Stimulated activated memory B cell treated with anti-CD40 and anti-IgM and Interleukin-4, amounts not matched to agents 10 μg/mL and 1 μg/mL and 100 μg/mL, for 72 hours (primary cell): ENCODE data around the gene AP1G2.
A peak's percentile ranks its signal among the peaks of the same experiment; 100 is the strongest.

Experiments used
- ATAC-seq: fragments of 150-1000 bp; cut with Tn5 transposase; 2 replicates; pipeline ENCODE4 v1.10.0; 2021
- H3K27ac Mint-ChIP-seq: one replicate; pipeline ENCODE4 v1.8.0; 2022; ENCODE audit warnings: mild to moderate bottlenecking, mixed read lengths
- H3K27me3 Mint-ChIP-seq: one replicate; pipeline ENCODE4 v1.8.0; 2022; ENCODE audit warnings: mixed read lengths
- H3K36me3 Mint-ChIP-seq: one replicate; pipeline ENCODE4 v1.8.0; 2022; ENCODE audit warnings: mixed read lengths
- H3K4me1 Mint-ChIP-seq: one replicate; pipeline ENCODE4 v1.8.0; 2022; ENCODE audit warnings: mixed read lengths
- H3K4me3 Mint-ChIP-seq: one replicate; pipeline ENCODE4 v1.8.0; 2022; ENCODE audit warnings: mild to moderate bottlenecking, moderate library complexity, mixed read lengths
- H3K9me3 Mint-ChIP-seq: one replicate; pipeline ENCODE4 v1.8.0; 2022; ENCODE audit warnings: mixed read lengths

The AP1G2 gene

DNA sequence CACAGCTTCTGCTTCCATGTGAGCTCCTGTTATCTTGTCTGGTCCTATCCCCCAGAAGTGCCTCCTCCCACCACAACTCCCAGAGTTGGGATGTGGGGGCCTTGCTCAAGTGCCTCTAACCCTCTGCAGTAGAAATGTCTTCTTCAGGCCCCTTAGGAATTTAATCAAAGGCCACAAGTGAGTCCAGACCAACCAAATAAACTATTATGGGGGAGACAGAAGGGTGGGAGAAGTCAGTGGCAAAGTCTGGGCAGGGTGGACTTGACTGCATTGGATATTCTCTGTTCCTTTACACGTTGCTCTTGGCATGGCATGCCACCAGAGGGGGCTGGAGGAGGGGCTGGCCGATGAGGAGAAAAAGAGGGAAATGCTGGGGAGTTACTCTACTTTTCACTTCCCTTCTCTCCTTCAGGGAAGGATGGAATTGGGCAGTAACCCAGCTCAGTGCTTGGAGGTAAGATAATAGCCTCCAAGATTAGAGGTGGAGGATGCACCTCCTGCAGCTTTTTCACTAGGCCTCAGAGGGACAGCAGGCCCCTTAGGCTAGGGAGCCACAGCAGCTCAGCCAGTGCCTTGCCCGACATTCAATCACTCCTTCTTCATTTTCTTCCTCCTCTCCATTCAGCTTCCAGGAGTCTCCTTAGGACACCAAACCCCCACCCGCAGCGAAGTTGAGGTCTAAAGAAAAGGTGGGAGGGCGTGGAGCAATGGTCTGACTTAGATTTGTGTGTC, 1.2 kb upstream of the AP1G2 start:
- H3K27me3 Mint-ChIP-seq: peaks cover 21% of the 10 kb centered on the region
- peaks cover 17% of the 10 kb centered on the region for H3K36me3 Mint-ChIP-seq
- no peak for ATAC-seq
- peaks cover 33% of the 10 kb centered on the region for H3K4me1 Mint-ChIP-seq
- H3K4me3 Mint-ChIP-seq: peak overlapping the region; percentile 100
- H3K27ac Mint-ChIP-seq: peak overlapping the region; percentile 92
- H3K9me3 Mint-ChIP-seq: no peaks in the 10 kb centered on the region

DNA sequence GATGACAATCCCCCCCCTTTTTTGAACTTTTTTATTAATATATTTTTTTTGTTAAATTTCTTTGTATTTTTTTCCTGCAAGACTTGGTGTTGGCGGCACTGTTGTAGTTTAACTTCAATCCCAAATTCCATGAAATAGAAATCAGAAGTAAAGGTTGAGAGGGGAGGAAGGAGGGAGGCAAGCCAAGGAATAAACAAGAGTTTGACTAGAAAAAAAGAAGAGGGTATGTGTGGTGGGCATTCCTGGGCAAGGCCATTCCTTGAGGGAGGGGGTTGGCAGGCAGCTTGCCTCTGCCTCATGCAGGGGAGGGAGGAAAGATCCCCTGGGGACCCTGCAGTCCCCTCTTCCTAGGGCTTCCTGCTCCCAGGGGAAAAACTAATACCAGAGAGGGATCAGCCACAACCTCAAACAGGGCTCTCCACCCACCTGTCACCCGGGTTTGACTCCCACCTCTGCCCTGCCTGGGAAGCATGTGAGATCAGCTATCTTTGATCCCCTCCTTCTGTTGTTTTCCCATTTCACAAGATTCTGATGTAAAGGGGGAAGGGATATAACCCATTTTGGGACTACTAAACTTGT, 519 bp upstream of the AP1G2 start:
- Mint-ChIP-seq H3K36me3 (peaks cover 21% of the 10 kb centered on the region), H3K4me3 (peak overlapping the region; percentile 100), H3K4me1 (peaks cover 35% of the 10 kb centered on the region)

DNA sequence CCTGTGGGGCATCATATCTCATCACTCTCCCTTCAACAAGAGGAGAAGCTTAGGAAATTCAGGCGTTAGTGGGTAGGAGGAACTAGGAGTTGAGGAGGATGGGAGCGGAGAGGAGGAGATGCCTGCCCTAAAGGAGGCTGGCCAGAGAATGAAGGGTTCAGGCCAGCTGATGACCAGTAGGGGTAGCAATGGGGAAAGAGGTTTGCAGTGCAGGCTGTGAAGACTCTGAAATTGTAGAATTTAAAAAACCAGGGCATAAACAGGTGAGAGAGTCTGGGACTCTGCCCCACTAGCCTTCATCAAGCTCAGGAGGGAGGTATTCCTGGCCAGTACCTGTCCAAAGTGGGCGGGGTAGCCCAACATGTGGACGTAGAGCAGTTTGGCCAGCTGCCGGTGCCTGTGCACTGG, 809 bp downstream of the AP1G2 start:
- Mint-ChIP-seq H3K9me3 (no peaks in the 10 kb centered on the region), H3K36me3 (peaks cover 28% of the 10 kb centered on the region), H3K4me3 (peak overlapping the region; percentile 100), H3K27me3 (peaks cover 6% of the 10 kb centered on the region), H3K4me1 (peaks cover 39% of the 10 kb centered on the region), H3K27ac (peak overlapping the region; percentile 92)
- ATAC-seq: peak; percentile 5

More for the DNA sequence above, 519 bp upstream of the AP1G2 start:
- ATAC-seq: no peak
- peaks cover 20% of the 10 kb centered on the region for H3K27me3 Mint-ChIP-seq
- H3K9me3 Mint-ChIP-seq: no peaks in the 10 kb centered on the region
- H3K27ac Mint-ChIP-seq: peak overlapping the region; percentile 92

DNA sequence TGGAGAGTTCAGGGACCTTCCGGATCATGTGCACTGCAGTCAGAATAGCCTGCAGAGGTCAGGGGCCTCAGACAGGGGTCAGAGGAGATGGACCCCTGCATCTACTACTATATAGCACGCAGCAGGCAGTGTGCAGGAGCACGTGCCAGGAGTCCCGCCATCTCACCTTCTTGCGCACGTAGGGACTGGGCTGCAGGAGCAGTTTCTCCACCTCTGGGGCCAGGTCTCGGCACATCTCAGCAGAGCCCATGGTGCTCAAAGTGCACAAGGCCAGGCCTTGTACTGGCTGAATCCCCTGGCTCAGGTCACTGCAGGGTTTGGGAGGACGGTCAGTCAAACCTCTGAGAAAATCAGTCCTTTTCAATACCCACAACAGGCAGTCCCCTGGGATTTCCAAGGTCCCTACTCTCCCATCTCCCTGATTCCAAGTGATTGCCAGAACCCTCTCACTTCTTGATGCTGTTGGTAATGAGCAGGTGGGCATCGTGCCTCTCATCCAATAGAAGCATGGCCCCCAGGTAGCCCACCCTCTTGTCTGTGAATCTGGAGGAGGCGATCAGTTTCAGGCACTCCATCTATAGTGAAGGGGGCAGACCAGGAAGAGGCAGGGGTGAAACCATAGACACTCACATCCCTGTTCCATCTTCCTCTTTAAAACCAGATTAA, 1.3 kb downstream of the AP1G2 start:
- peaks cover 33% of the 10 kb centered on the region for H3K36me3 Mint-ChIP-seq
- peak overlapping the region; percentile 92 for H3K27ac Mint-ChIP-seq
- no peaks in the 10 kb centered on the region for H3K9me3 Mint-ChIP-seq
- no peak for ATAC-seq
- H3K4me1 Mint-ChIP-seq: peaks cover 39% of the 10 kb centered on the region
- peak overlapping the region; percentile 100 for H3K4me3 Mint-ChIP-seq
- H3K27me3 Mint-ChIP-seq: peaks cover under 1% of the 10 kb centered on the region

DNA sequence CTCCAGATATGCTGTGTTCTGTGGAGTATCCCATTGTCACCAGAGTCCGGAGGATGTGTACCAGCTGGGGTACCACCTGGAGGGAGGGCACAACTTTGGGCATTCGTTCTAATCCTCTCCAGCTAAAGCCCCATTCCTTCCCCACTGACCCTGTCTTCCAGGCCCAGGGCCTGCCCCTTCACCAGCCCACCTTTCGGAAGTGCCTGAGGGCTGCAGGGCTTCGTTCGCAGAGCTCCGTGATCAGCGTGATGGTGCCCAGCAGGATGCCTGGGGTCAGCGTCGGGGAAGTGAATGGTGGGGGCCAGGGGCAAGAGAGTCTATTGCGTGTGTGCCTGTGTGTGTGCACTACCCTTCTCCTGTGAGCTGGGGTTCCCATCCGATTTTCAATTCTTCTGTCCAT, 2.0 kb downstream of the AP1G2 start:
- peaks cover 39% of the 10 kb centered on the region for H3K36me3 Mint-ChIP-seq
- no peaks in the 10 kb centered on the region for H3K27me3 Mint-ChIP-seq
- peaks cover 44% of the 10 kb centered on the region for H3K4me1 Mint-ChIP-seq
- no peak overlapping the region for H3K27ac Mint-ChIP-seq
- ATAC-seq: no peak
- H3K9me3 Mint-ChIP-seq: no peaks in the 10 kb centered on the region
- H3K4me3 Mint-ChIP-seq: no peak overlapping the region

DNA sequence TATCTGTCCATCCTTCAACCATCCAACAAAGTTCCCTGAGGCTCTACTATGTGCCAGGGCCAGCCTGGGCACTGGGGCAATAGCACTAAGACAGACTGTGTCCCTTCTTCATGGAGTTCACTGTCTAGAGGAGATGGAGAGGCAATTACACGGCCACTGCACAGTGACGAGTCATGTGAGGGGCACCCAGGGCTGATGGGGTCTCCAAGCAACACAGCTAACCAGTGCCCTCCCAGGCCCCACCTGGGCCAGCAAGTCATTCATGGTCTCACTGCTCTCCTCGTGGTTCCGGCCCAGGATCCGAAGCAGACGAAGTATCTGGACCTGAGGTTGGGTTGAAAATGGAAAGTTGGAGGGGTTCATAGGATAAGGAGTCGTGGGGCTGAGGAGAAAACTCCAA, 2.7 kb downstream of the AP1G2 start:
- no peaks in the 10 kb centered on the region for H3K9me3 Mint-ChIP-seq
- H3K4me3 Mint-ChIP-seq: no peak overlapping the region
- no peaks in the 10 kb centered on the region for H3K27me3 Mint-ChIP-seq
- H3K27ac Mint-ChIP-seq: peak overlapping the region; percentile 6
- ATAC-seq: no peak
- H3K36me3 Mint-ChIP-seq: peaks cover 45% of the 10 kb centered on the region
- H3K4me1 Mint-ChIP-seq: peaks cover 50% of the 10 kb centered on the region

DNA sequence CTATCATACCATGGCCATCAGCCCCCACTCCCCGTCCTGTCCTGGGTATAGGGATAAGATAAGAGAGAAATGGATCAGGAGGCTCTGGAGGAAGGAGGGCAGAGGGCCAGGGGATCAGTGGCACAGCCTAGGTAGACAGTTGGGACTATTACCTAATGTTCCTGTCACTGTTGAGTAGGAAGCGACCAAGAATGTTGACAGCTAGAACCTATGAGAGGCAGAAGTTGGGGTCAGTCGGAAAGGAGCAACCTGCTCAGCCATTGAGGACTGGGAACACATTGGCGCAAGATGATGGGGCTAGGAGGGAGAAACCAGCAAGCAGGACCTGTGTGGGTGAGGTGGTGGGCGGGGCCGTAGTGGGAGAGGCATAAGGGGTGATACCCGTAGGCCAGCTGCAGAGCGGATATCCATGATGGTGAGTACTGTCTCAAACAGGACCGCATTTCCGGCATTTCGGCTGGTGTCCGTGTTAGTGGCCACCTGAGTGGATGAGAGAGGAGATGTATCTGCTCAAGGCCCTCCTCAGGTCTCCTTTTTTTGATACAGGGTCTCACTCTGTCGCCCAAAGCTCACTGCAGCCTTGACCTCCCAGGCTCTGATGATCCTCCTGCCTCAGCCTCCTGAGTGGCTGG, 3.3 kb downstream of the AP1G2 start:
- peaks cover 54% of the 10 kb centered on the region for H3K4me1 Mint-ChIP-seq

DNA sequence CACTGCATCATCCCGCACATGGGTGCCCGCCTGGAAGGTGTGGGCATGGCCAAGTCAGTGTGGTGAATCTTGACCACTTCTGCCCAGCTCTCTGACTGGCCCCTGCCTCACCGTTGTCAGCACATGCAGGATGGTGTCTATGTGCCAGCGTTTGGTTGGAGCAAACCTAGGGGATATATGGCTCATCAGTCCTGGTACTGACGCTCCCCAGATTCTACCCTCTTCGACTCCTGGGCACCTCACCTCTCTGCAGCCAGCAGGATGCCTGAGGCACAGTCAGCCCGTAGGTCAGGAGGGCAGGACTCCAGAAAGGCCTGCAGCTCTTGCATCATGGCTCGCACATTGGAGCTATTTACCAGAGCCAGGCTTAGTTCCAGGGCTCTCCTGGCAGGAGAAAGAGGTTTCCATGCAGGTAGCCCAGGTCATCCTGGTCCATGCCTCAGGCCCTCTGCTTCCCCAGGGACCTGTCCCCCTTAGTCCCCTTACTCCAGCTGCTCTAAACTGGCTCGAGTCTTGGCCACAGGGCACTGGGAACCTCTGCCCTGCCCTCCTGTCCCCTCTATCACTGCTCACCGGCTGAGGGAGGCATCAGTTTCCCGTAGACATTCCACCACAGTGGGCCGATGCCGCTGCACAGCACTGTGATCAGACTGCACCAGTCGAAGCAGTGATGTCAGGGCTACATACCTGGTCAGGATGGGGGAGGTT, 4.0 kb downstream of the AP1G2 start:
- ATAC-seq: no peak
- H3K9me3 Mint-ChIP-seq: no peaks in the 10 kb centered on the region
- no peak overlapping the region for H3K4me3 Mint-ChIP-seq
- peaks cover 45% of the 10 kb centered on the region for H3K36me3 Mint-ChIP-seq
- H3K27me3 Mint-ChIP-seq: no peaks in the 10 kb centered on the region
- H3K27ac Mint-ChIP-seq: no peak overlapping the region
- H3K4me1 Mint-ChIP-seq: peaks cover 56% of the 10 kb centered on the region

More for the DNA sequence above, 3.3 kb downstream of the AP1G2 start:
- Mint-ChIP-seq H3K9me3 (no peaks in the 10 kb centered on the region), H3K27me3 (no peaks in the 10 kb centered on the region), H3K36me3 (peaks cover 45% of the 10 kb centered on the region), H3K4me3 (no peak overlapping the region), H3K27ac (no peak overlapping the region)
- no peak for ATAC-seq

DNA sequence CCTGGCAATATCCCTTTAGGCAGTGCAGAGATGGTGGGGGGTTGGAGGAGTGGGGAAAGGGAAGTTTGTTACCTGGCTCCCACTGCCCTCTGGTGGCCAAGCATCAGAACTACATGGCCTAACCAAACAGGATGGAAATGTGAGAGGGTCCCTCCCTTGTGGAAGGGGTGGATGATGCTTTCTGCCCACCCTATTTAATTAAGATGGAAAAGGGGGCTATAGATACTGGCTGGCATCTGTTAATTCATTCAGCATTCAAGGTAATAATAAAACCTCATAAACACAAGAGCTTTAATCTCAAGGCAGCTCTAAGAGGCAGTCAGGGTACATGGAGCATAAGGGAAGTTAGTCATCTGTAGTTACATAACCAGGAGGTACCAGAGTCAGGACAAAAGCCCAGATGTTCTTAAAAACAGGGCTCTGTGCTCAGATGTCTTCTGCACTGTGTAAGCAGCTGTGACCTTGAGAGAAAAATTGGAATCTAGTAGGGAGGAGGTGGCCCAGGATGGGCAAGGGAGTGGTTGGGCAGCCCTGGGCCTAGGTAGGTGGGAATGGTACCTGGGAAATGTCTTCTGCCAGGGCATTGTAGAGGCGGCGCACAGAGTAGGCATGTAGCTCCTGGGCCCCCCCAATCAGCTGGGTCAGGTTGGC, 4.6 kb downstream of the AP1G2 start:
- no peak overlapping the region for H3K27ac Mint-ChIP-seq
- ATAC-seq: no peak
- H3K4me1 Mint-ChIP-seq: peaks cover 55% of the 10 kb centered on the region
- no peak overlapping the region for H3K4me3 Mint-ChIP-seq
- no peaks in the 10 kb centered on the region for H3K27me3 Mint-ChIP-seq
- H3K9me3 Mint-ChIP-seq: no peaks in the 10 kb centered on the region
- H3K36me3 Mint-ChIP-seq: peaks cover 45% of the 10 kb centered on the region

DNA sequence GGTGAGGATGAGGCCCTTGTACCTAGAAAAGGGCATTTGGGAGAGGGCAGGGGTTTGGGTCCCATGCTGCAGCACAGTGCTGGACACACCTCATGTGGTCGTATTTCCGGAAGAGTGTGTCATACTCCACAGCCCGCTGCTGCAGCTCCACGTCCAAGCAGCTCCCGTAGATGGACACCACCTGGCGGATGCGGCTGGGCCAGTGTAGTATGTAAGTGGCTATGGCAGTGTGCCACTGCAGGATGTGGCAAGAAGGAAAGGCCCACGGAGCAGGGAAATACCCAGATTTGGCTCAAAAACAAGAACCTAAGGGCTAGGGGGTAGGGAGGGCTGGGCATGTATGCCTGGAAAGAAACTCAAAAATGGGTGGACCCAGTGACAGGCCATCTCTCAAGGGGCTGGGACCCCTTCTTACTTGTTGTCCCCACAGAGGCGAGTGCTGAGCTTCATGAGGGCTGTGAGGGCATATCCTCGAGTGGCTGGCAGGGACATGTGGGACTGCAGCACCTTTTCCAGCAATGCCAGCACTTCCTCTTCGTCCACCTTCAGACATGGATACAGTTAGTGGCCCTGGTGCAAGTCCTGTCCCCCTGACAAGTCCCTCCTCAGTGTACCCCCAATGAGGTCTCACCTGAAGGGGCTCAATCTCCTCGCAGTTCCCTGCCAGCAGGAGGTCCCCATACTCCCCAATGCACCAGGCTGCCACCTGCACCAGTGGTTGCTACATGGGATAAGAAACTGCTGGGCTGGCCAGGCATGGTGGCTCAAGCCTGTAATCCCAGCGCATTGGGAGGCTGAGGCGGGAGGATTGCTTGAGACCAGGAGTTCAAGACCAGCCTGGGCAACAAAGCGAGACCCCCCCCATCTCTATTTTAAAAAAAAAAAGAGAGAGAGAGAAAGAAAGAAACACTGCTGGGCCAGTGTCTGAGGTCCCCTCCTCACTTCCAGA, 5.4 kb downstream of the AP1G2 start:
- H3K9me3 Mint-ChIP-seq: no peaks in the 10 kb centered on the region
- no peaks in the 10 kb centered on the region for H3K27me3 Mint-ChIP-seq
- H3K27ac Mint-ChIP-seq: peak overlapping the region; percentile 39
- no peak for ATAC-seq
- H3K4me1 Mint-ChIP-seq: peaks cover 62% of the 10 kb centered on the region
- no peak overlapping the region for H3K4me3 Mint-ChIP-seq
- peaks cover 45% of the 10 kb centered on the region for H3K36me3 Mint-ChIP-seq

DNA sequence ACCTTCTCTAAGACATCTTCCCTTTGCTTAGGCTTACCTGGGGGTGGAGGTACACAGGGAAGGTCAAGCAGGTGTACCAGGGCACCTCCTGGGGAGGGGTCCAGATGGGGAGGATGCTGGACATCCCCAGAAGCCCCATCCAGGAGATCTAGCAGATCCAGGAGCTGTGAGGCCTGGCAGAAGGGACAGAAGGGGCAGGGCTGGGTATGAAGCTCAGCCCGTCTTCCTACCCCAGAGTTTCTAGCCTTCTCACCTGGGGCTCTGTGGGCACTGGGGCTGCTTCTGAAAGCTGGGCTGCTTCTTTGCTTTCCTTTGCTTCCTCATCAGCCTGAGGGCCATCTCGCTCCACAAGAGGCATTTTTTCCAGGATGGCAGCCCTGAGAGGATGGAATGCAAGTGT, 6.3 kb downstream of the AP1G2 start:
- ATAC-seq: no peak
- Mint-ChIP-seq H3K4me1 (peaks cover 64% of the 10 kb centered on the region), H3K4me3 (no peak overlapping the region), H3K9me3 (no peaks in the 10 kb centered on the region), H3K27me3 (no peaks in the 10 kb centered on the region), H3K27ac (peak overlapping the region; percentile 39), H3K36me3 (peaks cover 45% of the 10 kb centered on the region)

DNA sequence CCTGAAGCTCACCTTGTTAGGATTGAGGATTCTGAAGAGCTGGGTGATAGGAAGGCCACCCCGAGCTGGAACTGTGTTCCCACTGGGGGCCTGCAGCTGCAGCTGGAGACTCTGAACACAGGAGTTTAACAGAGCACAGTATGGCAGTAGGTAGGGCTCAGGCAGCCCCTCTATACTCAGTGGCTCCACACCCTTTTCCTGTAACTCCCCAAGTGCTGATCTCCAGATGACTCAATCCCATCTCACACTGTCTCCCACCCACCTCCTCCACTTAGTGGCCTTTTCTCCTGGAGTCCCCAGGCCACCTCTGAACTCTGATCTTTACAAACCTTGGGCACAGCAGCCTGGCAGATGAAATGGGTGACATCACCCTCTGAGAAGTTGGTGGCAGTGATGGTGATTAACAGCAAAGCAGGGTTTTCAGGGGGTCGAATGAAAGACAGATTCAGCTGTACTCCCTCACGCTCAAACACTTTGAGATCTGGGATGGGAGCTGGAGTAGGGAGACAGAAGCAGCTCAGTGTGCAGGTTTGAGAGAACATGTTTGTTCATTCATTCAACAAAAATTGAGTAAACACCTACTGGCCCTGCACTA, 7.6 kb downstream of the AP1G2 start:
- Mint-ChIP-seq H3K9me3 (no peaks in the 10 kb centered on the region), H3K27ac (peak overlapping the region; percentile 42), H3K4me3 (no peak overlapping the region), H3K36me3 (peaks cover 39% of the 10 kb centered on the region), H3K27me3 (no peaks in the 10 kb centered on the region), H3K4me1 (peaks cover 60% of the 10 kb centered on the region)
- ATAC-seq: no peak
